Esophagus muscularis mucosa (tissue), 4 donors: ENCODE data around the gene ATP7A. TPM values are rescaled to one million over a fixed set of nuclear protein-coding genes. Genes with fewer than 3 reads are reported as not detected.
A peak's percentile ranks its signal among the peaks of the same experiment; 100 is the strongest.
"Not testable (repeated sequence)": the region's sequence is repeated elsewhere in the genome, so short reads cannot be mapped to it uniquely, and the experiment has no call there.

Source experiments
- DNase-seq: peaks from one replicate; pipeline ENCODE4 v3.0.0-alpha.2; 2017; ENCODE audit errors: extremely low spot score
- H3K27ac ChIP-seq, 4 donors: fragments of 200-600 bp; sonication (generic); replicated peaks in 1 of 4; 1 replicate in 3 of 4; 2 replicates in 1 of 4; pipeline ENCODE4 v1.5.1; 2016 to 2019; ENCODE audit warnings: mild to moderate bottlenecking in 1 of 4
- H3K27me3 ChIP-seq, 4 donors: fragments of 200-600 bp; sonication (generic); one replicate each; pipeline versions ENCODE4 v1.5.1 to v1.6.0; 2016 to 2019
- H3K36me3 ChIP-seq, 4 donors: fragments of 200-600 bp; sonication (generic); one replicate each; pipeline ENCODE4 v1.5.1; 2016 to 2019
- H3K4me1 ChIP-seq, 4 donors: fragments of 200-600 bp; sonication (generic); one replicate each; pipeline ENCODE4 v1.5.1; 2016 to 2019
- H3K4me3 ChIP-seq, 4 donors: fragments of 200-600 bp; sonication (generic); 1 replicate in 2 of 4; 2 replicates in 2 of 4; pipeline ENCODE4 v1.5.1; 2016 to 2019; ENCODE audit warnings: mild to moderate bottlenecking in 4 of 4, moderate library complexity in 1 of 4
- H3K9me3 ChIP-seq, 4 donors: fragments of 200-600 bp; sonication (generic); 1 replicate in 3 of 4; 2 replicates in 1 of 4; pipeline ENCODE4 v1.5.1; 2016 to 2019
- EP300 ChIP-seq: sonication (generic); formaldehyde crosslinking; IDR thresholded peaks from one replicate; pipeline ENCODE4 v1.6.1; 2017; ENCODE audit warnings: antibody characterized with exemption
- POLR2A ChIP-seq: fragments of 450-650 bp; IDR thresholded peaks from one replicate; pipeline ENCODE4 v1.6.1; 2017; ENCODE audit warnings: antibody characterized with exemption, moderate library complexity, mild to moderate bottlenecking, low read depth
- POLR2AphosphoS5 ChIP-seq, 2 donors: sonication (generic); formaldehyde crosslinking; IDR thresholded peaks; one replicate each; pipeline ENCODE4 v1.6.1; 2017; ENCODE audit warnings: antibody characterized with exemption in 2 of 2
- WGBS: methylation state at CpG from one replicate; pipeline ENCODE4 v1.1.5; 2018; 5-methylcytosine and 5-hydroxymethylcytosine counted together
- intact Hi-C: fragments of 100-400 bp; cut with DNase I; formaldehyde crosslinking; loops from one replicate; pipeline ENCODE4 v1.15.1; 2023
- total RNA-seq, 4 donors: library from RNA; depleted of rRNA; stranded (reverse); fragments of >200 nt; gene quantifications; one replicate each; pipeline versions ENCODE4 v1.1.0 to v1.2.1, GENCODE V29; 2016
- TF ChIP-seq, protein P1 (sequence below), 3 experiments: fragments of 200-600 bp in 2 of 3; fragments of 450-650 bp in 1 of 3; sonication (generic) in 2 of 3; IDR thresholded peaks; one replicate each; pipeline ENCODE4 v1.5.1; 2017 to 2019; ENCODE audit warnings: antibody characterized with exemption in 3 of 3, mild to moderate bottlenecking in 2 of 3, moderate library complexity in 1 of 3

ATP7A gene
- total RNA-seq, 4 donors from 2014 or later: 10.7 to 14.1 (median 12.8) TPM

DNA sequence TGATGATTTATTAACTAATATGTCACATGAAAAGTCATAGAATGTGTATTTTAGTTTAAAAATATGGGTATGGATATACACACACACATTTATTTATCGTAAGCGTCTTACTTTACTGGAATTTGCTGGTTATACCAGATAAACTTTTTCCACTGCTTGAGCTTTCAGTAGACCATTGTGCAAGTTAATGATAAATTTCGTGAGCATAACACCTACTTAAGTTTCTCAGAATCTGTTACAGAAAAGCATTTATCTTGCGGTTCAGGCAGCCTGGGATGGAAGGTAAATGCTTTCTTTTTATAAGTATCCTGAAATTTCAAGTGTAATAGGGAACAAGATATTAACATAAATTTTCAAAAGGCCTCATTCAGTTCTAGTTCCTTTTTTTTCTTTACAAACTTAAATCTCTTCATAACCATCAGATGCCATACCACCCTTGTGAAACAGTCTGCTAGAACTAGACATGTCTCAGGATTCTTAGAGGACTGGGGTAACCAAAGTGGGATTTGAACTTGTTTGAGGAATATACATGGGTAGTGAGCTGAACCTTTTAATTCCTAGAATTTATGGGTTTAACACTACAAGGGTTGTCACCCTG, 27.7 kb downstream of the ATP7A start:
- no peak for DNase-seq
- no peak overlapping the region for H3K27ac ChIP-seq
- H3K9me3 ChIP-seq: no peaks in the 10 kb centered on the region
- no peaks in the 10 kb centered on the region for H3K36me3 ChIP-seq
- H3K27me3 ChIP-seq: no peaks in the 10 kb centered on the region
- H3K4me1 ChIP-seq: peaks cover 0 to 22% (median 8%) of the 10 kb centered on the region in 4 donors
- WGBS: 74% methylated on average over 4 of the region's 4 CpGs
- H3K4me3 ChIP-seq: no peak overlapping the region
- TF ChIP-seq EP300 (no peak), POLR2A (no peak), POLR2AphosphoS5 (IDR thresholded peaks at IDR 0.05) (no peak)
- TF ChIP-seq, protein P1, sequence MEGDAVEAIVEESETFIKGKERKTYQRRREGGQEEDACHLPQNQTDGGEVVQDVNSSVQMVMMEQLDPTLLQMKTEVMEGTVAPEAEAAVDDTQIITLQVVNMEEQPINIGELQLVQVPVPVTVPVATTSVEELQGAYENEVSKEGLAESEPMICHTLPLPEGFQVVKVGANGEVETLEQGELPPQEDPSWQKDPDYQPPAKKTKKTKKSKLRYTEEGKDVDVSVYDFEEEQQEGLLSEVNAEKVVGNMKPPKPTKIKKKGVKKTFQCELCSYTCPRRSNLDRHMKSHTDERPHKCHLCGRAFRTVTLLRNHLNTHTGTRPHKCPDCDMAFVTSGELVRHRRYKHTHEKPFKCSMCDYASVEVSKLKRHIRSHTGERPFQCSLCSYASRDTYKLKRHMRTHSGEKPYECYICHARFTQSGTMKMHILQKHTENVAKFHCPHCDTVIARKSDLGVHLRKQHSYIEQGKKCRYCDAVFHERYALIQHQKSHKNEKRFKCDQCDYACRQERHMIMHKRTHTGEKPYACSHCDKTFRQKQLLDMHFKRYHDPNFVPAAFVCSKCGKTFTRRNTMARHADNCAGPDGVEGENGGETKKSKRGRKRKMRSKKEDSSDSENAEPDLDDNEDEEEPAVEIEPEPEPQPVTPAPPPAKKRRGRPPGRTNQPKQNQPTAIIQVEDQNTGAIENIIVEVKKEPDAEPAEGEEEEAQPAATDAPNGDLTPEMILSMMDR (IDR thresholded peaks at IDR 0.05): no peak
- intact Hi-C loops: no loop called here

DNA sequence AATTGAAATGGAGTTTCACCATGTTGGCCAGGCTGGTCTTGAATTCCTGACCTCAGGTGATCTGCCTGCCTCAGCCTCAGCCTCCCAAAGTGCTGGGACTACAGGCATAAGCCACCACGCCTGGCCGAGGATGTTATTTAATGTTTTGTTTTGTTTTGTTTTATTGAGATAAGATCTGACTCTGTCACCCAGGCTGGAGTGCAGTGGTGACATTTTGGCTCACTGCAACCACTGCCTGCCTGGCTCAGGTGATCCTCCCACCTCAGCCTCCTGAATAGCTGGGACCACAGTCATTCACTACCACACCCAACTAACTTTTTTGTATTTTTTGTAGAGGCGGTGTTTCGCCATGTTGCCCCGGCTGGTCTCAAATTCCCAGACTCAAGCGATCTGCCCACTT, 34.5 kb downstream of the ATP7A start:
- H3K27me3 ChIP-seq, DNase-seq, intact Hi-C loops, H3K27ac ChIP-seq, H3K36me3 ChIP-seq, H3K9me3 ChIP-seq, H3K4me3 ChIP-seq: not testable (repeated sequence)
- 97% methylated on average over 6 of the region's 6 CpGs for WGBS
- H3K4me1 ChIP-seq: peaks cover 0 to 12% (median 7%) of the 10 kb centered on the region in 4 donors

- H3K4me3 ChIP-seq: no peak overlapping the region
- TF ChIP-seq POLR2A (no peak), EP300 (no peak), POLR2AphosphoS5 (IDR thresholded peaks at IDR 0.05) (no peak)
- TF ChIP-seq, protein P1 (IDR thresholded peaks at IDR 0.05): no peak
- no peaks in the 10 kb centered on the region for H3K36me3 ChIP-seq
- no peaks in the 10 kb centered on the region for H3K27me3 ChIP-seq
- no peak for DNase-seq
- intact Hi-C loops: no loop called here
- 76% methylated on average over 7 of the region's 7 CpGs for WGBS
- H3K4me1 ChIP-seq: peaks cover 0 to 15% (median 9%) of the 10 kb centered on the region in 4 donors
- H3K27ac ChIP-seq: no peak overlapping the region
- no peaks in the 10 kb centered on the region for H3K9me3 ChIP-seq
Observed at GRCh38 chrX:77945910-77946545, 35.5 kb downstream of the ATP7A start.

GRCh38 chrX:77946571-77946970, 36.1 kb downstream of the ATP7A start:
- TF ChIP-seq, protein P1 (IDR thresholded peaks at IDR 0.05): peak in 1 of 3 experiments; percentile 10
- no peak for TF ChIP-seq POLR2A
- Histone ChIP-seq H3K27me3 (no peaks in the 10 kb centered on the region), H3K36me3 (no peaks in the 10 kb centered on the region), H3K27ac (no peak overlapping the region), H3K4me3 (no peak overlapping the region), H3K9me3 (no peaks in the 10 kb centered on the region), H3K4me1 (peaks cover 0 to 15% (median 9%) of the 10 kb centered on the region in 4 donors)
- DNase-seq: no peak
- 67% methylated on average over 2 of the region's 2 CpGs for WGBS
- intact Hi-C loops: no loop called here

DNA sequence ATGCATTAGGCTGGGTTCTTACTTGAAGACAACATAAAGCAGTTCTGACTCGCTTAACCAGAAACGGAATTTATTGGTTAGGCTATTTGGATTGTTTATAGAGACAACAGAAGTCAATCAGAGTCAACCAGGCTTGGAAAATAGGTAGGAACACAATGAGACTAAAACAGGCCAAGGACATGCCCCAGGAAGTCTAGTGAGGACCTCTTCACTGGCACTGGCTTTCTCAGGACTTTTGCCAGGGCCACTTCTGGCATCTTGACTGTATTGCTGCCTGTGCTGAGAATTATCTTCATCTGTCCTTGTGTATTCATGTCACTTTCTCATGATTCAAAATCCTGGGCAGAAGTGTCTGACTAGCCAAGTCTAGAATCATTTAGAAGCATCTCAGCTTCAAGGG, 39.3 kb downstream of the ATP7A start:
- 86% methylated on average over 2 of the region's 2 CpGs for WGBS
- no peaks in the 10 kb centered on the region for H3K9me3 ChIP-seq
- H3K36me3 ChIP-seq: no peaks in the 10 kb centered on the region
- intact Hi-C loops: no loop called here
- peak overlapping the region in 3 of 4 donors; percentile 46 to 58 (median 47) for H3K27ac ChIP-seq
- H3K4me3 ChIP-seq: no peak overlapping the region
- TF ChIP-seq, protein P1 (IDR thresholded peaks at IDR 0.05): no peak
- TF ChIP-seq EP300 (no peak), POLR2A (no peak), POLR2AphosphoS5 (IDR thresholded peaks at IDR 0.05) (no peak)
- H3K4me1 ChIP-seq: peaks cover 2 to 24% (median 10%) of the 10 kb centered on the region in 4 donors
- no peaks in the 10 kb centered on the region for H3K27me3 ChIP-seq
- DNase-seq: no peak
